GM12865 (cell line): ENCODE data around the gene NBPF4.
"Not testable (repeated sequence)": the region's sequence is repeated elsewhere in the genome, so short reads cannot be mapped to it uniquely, and the experiment has no call there.

ENCODE experiments used
- DNase-seq: peaks from one replicate; pipeline ENCODE4 v3.0.0; 2010; ENCODE audit warnings: low read depth
- H3K4me3 ChIP-seq: 2 replicates; pipeline ENCODE4 v1.5.1; 2011; ENCODE audit warnings: mild to moderate bottlenecking, low read depth, low read length, control low read depth

Gene NBPF4, protein sequence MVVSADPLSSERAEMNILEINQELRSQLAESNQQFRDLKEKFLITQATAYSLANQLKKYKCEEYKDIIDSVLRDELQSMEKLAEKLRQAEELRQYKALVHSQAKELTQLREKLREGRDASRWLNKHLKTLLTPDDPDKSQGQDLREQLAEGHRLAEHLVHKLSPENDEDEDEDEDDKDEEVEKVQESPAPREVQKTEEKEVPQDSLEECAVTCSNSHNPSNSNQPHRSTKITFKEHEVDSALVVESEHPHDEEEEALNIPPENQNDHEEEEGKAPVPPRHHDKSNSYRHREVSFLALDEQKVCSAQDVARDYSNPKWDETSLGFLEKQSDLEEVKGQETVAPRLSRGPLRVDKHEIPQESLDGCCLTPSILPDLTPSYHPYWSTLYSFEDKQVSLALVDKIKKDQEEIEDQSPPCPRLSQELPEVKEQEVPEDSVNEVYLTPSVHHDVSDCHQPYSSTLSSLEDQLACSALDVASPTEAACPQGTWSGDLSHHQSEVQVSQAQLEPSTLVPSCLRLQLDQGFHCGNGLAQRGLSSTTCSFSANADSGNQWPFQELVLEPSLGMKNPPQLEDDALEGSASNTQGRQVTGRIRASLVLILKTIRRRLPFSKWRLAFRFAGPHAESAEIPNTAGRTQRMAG

GRCh38 chr1:108243976-108244375, at the start of gene NBPF4:
Gene NBPF4 (minus strand): TSS chr1:108244076. CDS start chr1:108243761, 315 bp downstream.
- H3K4me3 ChIP-seq, DNase-seq: not testable (repeated sequence)

- DNase-seq, H3K4me3 ChIP-seq: not testable (repeated sequence)
These were observed 38.8 kb upstream of the NBPF4 start for GRCh38 chr1:108282528-108283257.

DNA sequence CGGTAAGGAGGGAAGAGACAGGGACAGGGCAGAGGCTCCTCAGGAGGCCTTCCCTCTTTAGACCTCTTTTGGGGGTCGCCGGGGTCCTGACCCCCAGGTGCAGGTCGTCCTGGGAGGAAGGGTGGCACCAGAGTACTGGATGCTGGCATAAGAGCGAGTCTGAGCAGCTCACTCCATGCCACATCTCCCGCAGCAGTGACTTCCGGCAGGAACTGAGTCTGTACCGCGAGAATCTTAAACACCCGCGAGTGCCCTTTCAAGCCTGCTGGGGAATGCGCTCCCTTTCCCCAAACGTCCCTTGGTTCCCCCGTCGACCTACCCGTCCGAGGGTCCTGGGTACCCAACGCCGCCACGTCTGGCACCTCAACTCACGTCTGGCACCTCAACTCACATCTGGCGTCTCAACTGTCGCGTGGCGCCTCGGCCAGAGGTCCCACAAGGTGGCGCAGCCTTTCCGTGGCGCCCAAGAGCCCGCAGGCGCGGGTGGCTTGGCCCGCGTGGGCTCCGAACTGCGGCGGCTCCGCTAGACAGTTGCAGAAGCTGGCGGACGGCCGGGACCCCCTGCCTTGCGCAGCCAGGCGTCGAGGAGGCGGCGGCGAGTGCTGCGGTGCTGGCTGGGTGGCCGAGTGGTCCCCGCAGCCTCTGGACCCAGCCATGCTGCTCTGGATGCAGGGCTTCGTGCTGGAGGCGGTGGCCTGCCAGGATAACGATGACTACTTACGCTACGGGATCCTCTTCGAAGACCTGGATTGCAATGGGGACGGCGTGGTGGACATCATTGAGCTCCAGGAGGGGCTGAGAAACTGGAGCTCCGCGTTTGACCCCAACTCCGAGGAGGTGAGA, 28.8 kb upstream of the NBPF4 start:
- DNase-seq, H3K4me3 ChIP-seq: not testable (repeated sequence)

DNA sequence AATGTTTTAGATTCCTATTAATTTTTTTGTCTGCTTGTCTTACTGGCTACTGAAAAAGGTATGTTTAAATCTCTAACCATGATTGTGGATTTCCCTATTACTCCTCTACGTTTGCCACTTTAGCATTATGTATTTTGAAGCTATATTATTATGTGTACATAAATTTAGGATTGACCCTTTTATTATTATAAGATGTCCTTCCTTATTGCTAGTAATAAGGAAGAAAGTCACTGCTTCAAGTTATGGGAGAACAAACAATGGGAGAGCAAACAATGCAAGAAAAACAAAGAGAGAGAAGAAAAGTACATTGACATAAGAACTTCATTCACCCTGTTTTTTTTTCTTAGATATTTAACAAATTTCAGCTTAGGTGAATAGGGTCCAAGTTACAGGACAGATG, 23.2 kb upstream of the NBPF4 start:
- not testable (repeated sequence) for H3K4me3 ChIP-seq, DNase-seq

DNA sequence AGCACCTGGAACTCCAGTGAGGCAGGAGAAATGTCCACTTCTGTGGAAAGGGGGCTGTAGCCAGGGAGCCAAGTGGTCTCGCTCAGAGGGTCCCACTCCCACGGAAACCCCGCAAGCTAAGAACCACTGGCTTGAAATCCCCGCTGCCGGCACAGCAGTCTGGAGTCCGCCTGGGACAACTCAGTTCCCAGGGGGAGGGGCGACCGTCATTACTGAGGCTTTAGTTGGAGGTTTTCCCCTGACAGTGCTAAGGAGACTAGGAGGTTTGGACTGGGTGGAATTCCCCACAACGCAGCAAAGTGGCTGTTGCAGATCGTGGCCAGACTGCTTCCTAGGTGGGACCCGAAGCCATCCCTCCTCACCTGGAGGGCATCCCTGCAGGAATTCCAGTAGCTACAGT, 18.1 kb upstream of the NBPF4 start:
- not testable (repeated sequence) for H3K4me3 ChIP-seq, DNase-seq

GRCh38 chr1:108261519-108261918, 17.6 kb upstream of the NBPF4 start:
- DNase-seq, H3K4me3 ChIP-seq: not testable (repeated sequence)

- DNase-seq, H3K4me3 ChIP-seq: not testable (repeated sequence)
These were observed 16.8 kb upstream of the NBPF4 start for GRCh38 chr1:108260578-108261259.

DNA sequence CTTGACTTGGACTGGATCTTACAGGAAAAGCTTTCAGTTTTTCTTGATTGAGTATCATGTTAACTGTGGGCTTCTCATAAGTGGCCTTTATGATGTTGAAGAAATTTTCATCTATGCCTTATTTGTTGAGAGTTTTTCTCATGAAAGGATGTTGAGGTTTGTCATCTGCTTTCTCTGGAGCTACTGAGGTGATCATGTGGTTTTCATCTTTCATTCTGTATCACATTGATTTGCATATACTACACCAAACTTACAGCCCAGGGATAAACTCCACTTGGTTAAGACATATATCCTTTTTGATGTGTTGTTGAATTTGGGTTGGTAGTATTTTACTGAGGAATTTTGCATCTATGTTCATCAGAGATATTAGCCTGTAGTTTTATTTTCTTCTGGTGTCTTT, 11.6 kb upstream of the NBPF4 start:
- not testable (repeated sequence) for H3K4me3 ChIP-seq, DNase-seq

DNA sequence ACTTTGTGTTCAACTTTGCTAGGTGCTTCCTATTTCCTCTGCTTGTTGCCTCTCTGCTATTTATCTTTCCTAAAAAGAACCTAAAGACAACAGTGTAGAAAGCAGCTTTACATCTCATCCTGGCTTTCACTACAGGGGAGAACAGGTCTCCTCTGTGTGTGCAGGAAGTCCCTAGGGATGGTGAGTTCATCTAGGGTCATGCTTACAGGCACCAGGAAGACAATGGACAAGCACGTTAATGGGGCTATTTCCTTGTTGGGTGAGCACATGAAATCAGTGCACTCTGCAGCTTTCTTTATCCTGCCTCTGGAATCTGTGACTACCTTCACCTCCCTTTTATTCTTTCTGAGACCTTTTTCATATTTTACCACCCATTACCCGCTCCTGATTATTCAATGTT, 4.5 kb downstream of the NBPF4 start:
- H3K4me3 ChIP-seq, DNase-seq: not testable (repeated sequence)

- not testable (repeated sequence) for H3K4me3 ChIP-seq, DNase-seq
These were observed 8.6 kb downstream of the NBPF4 start for GRCh38 chr1:108235308-108235707.

- DNase-seq, H3K4me3 ChIP-seq: not testable (repeated sequence)
These were observed 11.7 kb downstream of the NBPF4 start for GRCh38 chr1:108232183-108232582.

DNA sequence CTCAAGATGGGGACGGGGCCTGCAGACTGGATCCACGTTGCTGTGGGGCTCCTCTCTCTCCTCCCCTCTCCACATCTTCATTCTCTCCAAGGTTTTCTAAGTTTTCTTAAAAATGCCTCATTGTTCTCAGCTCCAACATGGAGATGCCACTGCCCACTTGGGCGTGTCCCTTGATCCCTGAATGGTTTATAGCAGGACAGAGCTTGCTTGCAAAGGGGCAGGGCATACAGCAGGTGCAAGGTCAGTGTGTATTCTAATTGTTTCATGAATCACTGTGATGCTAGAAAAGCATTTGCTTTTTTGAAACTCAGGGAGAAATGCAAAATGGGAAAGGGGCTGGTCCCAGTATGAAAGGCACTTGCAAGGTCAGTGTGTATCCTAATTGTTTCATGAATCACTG, 13.9 kb downstream of the NBPF4 start:
- not testable (repeated sequence) for H3K4me3 ChIP-seq, DNase-seq

DNA sequence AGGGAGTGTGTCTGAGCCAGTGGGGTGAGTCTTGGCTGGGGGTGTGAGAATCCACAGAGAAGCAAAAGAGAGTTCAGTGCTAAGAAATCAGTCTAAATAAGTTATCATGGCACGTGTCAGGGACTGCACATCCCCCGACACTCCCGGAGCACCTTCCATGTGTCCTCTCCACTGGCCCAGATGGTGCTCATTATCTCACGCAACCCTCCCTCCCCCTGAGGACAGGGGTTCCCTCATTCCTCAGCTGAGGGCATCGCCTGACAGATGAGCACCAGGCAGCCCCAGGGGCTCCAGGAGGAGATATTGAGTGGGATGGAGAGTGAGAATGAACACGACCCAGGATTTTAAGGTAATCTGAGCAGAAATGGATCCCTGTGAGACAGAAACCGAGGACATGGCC, 16.1 kb downstream of the NBPF4 start:
- DNase-seq, H3K4me3 ChIP-seq: not testable (repeated sequence)

- H3K4me3 ChIP-seq, DNase-seq: not testable (repeated sequence)
These were observed 17.0 kb downstream of the NBPF4 start for GRCh38 chr1:108226855-108227254.

DNA sequence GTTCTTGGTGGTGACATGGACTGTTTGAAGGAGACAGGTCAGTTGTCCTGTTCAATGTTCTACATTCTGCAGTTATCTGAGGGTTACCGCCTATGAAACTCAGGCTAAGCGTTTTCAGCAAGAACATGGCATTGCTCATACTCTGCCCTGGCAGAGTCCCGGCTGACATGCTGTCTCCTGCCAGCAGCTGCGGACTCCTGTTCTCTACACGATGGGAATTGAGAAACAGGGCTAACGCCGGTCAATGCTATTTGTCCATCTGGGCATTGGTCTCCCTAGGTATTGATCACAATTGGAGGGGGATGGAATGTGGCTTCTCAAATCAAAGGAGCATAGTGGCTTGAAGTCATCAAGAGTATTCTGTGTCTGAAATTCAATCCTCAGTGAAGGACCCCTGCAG, 20.6 kb downstream of the NBPF4 start:
- not testable (repeated sequence) for DNase-seq, H3K4me3 ChIP-seq

DNA sequence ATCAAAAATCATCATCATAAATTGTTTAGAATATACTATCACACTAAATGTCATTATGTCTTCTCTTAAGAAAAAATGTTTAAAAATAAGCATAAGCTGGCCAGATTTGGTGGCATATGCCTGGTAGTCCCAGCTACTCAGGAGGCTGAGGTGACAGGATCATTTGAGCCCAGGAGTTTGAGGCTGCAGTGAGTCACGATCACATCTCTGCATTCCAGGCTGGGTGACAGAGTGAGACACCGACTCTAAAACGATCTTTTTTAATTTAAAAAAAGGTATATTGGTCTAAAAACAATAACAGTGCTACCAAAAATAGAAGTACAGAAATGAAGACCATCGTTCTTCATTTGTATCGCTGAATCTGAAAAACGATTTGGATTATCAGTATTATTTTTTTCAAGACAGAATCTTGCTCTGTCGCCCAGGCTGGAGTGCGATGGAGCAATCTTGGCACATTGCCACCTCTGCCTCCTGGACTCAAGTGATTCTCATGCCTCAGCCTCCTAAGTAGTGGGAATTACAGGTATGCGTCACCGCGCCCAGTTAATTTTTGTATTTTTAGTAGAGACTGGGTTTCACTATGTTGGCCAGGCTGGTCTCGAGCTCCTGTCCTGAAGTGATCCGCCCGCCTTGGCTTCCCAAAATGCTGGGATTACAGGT, 26.2 kb downstream of the NBPF4 start:
- DNase-seq, H3K4me3 ChIP-seq: not testable (repeated sequence)

DNA sequence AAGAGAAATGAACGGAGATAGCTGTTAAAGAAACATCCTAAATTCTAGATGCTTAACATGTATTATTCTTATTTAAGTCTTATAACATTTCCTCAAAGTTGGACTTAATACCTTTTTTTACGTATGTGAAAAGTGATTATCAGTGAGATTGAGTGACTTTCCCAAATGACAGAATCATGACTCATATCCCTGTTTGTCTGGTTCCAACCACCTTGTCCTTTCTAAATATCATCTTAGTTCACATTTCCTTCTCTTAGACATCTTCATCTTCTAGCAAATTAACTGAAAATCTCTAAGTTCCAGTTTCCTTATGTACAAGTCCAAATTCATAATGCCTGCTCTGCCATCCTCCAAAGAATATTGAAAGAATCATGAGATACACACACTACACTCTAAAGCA, 26.9 kb downstream of the NBPF4 start:
- not testable (repeated sequence) for DNase-seq, H3K4me3 ChIP-seq
